Retinal pigment epithelial cell (primary cell): Measurements from ENCODE around the gene EPHB2.
"Not testable (repeated sequence)": the region's sequence is repeated elsewhere in the genome, so short reads cannot be mapped to it uniquely, and the experiment has no call there.

ENCODE experiments used
- DNase-seq: peaks from one replicate; pipeline ENCODE4 v3.0.0-alpha.2; 2010; ENCODE audit warnings: low read depth
- H3K4me3 ChIP-seq: 2 replicates; pipeline ENCODE4 v1.5.1; 2011; ENCODE audit warnings: mild to moderate bottlenecking, low read length, control low read depth, moderate library complexity
- CTCF ChIP-seq: conservative IDR thresholded peaks from 2 replicates; pipeline ENCODE4 v1.5.1; 2011; ENCODE audit warnings: low read depth, low read length, control low read depth, inconsistent platforms

The EPHB2 gene

GRCh38 chr1:22670352-22670975, 40.2 kb upstream of the EPHB2 start:
- DNase-seq, result no peak
- TF ChIP-seq CTCF, result no peak
- no peak overlapping the region for H3K4me3 ChIP-seq

GRCh38 chr1:22671999-22672398, 38.6 kb upstream of the EPHB2 start:
- H3K4me3 ChIP-seq, result no peak overlapping the region
- TF ChIP-seq CTCF, result no peak
- DNase-seq, result no peak

GRCh38 chr1:22673486-22674409, 36.9 kb upstream of the EPHB2 start:
- TF ChIP-seq CTCF, result peak; percentile 88
- no peak overlapping the region for H3K4me3 ChIP-seq
- peak; percentile 18 for DNase-seq

GRCh38 chr1:22674410-22674749, 36.3 kb upstream of the EPHB2 start:
- TF ChIP-seq CTCF, result no peak
- DNase-seq, result no peak
- no peak overlapping the region for H3K4me3 ChIP-seq

GRCh38 chr1:22676151-22676550, 34.5 kb upstream of the EPHB2 start:
- H3K4me3 ChIP-seq, DNase-seq: not testable (repeated sequence)

GRCh38 chr1:22676916-22677583, 33.6 kb upstream of the EPHB2 start:
- DNase-seq, result peak; percentile 27
- TF ChIP-seq CTCF, result no peak

GRCh38 chr1:22677931-22678896, 32.4 kb upstream of the EPHB2 start:
- no peak overlapping the region for H3K4me3 ChIP-seq
- DNase-seq, result no peak
- no peak for TF ChIP-seq CTCF

More at GRCh38 chr1:22676916-22677583, 33.6 kb upstream of the EPHB2 start:
- H3K4me3 ChIP-seq, result no peak overlapping the region
